Panc1 (cell line): ENCODE measurements around the gene FAM228A. TPM values are rescaled to one million over a fixed set of nuclear protein-coding genes. Genes with fewer than 3 reads are reported as not detected.

Source experiments
- ATAC-seq: fragments of 200-7000 bp; cut with Tn5 transposase; 2 replicates; pipeline ENCODE4 v1.9.1; 2020; ENCODE audit warnings: mild to moderate bottlenecking, moderate library complexity
- BruUV-seq: library from RNA; stranded (reverse); fragments of 400-500 nt; replicated peaks from 2 replicates; lab custom pipeline; 2021; lab: Mats Ljungman, UMichigan
- CTCF ChIA-PET: fragments of 300-600 bp; sonication (Branson Sonifier 250); formaldehyde crosslinking; loops from one replicate; lab custom pipeline; 2022; ENCODE audit warnings: antibody characterized with exemption; lab: Charles Lee
- POLR2A ChIA-PET: fragments of 300-600 bp; sonication (Branson Sonifier 250); formaldehyde crosslinking; loops from one replicate; lab custom pipeline; 2022; ENCODE audit warnings: antibody characterized with exemption; lab: Charles Lee
- DNase-seq: peaks from one replicate; pipeline ENCODE4 v3.0.0-alpha.2; 2010; ENCODE audit warnings: low read depth, low spot score
- H3K27ac ChIP-seq: 2 replicates; pipeline ENCODE4 v1.5.1; 2011; ENCODE audit warnings: mild to moderate bottlenecking, low read length, inconsistent platforms
- H3K27me3 ChIP-seq: fragments of 200-500 bp; sonication (Bioruptor generic); 2 replicates; pipeline ENCODE4 v1.6.0; 2014; ENCODE audit warnings: low read length, inconsistent platforms; ENCODE audit not compliant: control insufficient read depth, insufficient read depth
- H3K36me3 ChIP-seq: fragments of 200-500 bp; sonication (Bioruptor generic); 2 replicates; pipeline ENCODE4 v1.5.1; 2014; ENCODE audit warnings: inconsistent platforms, mild to moderate bottlenecking, low read length, moderate library complexity; ENCODE audit not compliant: control insufficient read depth, insufficient read depth
- H3K4me1 ChIP-seq: 2 replicates; pipeline ENCODE4 v1.5.1; 2011; ENCODE audit warnings: inconsistent platforms, mild to moderate bottlenecking, low read length, moderate library complexity; ENCODE audit not compliant: control insufficient read depth, insufficient read depth
- H3K4me3 ChIP-seq, 2 experiments: 2 replicates each; pipeline ENCODE4 v1.5.1; 2011 to 2012; ENCODE audit warnings: low read depth in 2 of 2, low read length in 2 of 2, mild to moderate bottlenecking in 2 of 2, inconsistent platforms in 1 of 2, moderate library complexity in 1 of 2
- H3K9me3 ChIP-seq: fragments of 200-500 bp; sonication (Bioruptor generic); 2 replicates; pipeline ENCODE4 v1.5.1; 2014; ENCODE audit warnings: low read depth, mild to moderate bottlenecking, inconsistent platforms, low read length, moderate library complexity; ENCODE audit not compliant: control insufficient read depth, insufficient read depth
- CTCF ChIP-seq: fragments of 450-650 bp; IDR thresholded peaks from 2 replicates; pipeline ENCODE4 v1.5.1; 2017; ENCODE audit warnings: mild to moderate bottlenecking
- POLR2AphosphoS5 ChIP-seq: IDR thresholded peaks from 2 replicates; pipeline ENCODE4 v1.6.1; 2012; ENCODE audit warnings: mild to moderate bottlenecking, low read depth, low read length, moderate library complexity
- REST ChIP-seq, 2 experiments: IDR thresholded peaks; 2 replicates each; pipeline ENCODE4 v1.6.1; 2011 to 2012; ENCODE audit warnings: low read depth in 2 of 2, control low read depth in 1 of 2, low read length in 1 of 2, mild to moderate bottlenecking in 1 of 2, moderate library complexity in 1 of 2; ENCODE audit not compliant: insufficient read depth in 1 of 2
- SIN3A ChIP-seq: IDR thresholded peaks from 2 replicates; pipeline ENCODE4 v1.6.1; 2012; ENCODE audit warnings: low read depth, mild to moderate bottlenecking, low read length, moderate library complexity, borderline replicate concordance; ENCODE audit not compliant: insufficient read depth
- TCF7L2 ChIP-seq: IDR thresholded peaks from 2 replicates; pipeline ENCODE4 v1.6.1; 2011; ENCODE audit warnings: mild to moderate bottlenecking, low read depth, low read length, inconsistent platforms
- in situ Hi-C: cut with HindIII; loops from 2 replicates; pipeline ENCODE4 v1.10.0; 2016; ENCODE audit warnings: low sequenced_read_pairs, low pct_unique_long_range_greater_than_20kb
- intact Hi-C: fragments of 100-400 bp; cut with micrococcal nuclease; formaldehyde crosslinking; loops from one replicate; pipeline ENCODE4 v1.10.0; 2022; ENCODE audit not compliant: unreplicated experiment
- total RNA-seq: library from RNA; stranded (reverse); gene quantifications from one replicate; pipeline ENCODE4 v1.2.1, GENCODE V29; 2021; ENCODE audit not compliant: unreplicated experiment

The FAM228A gene
- total RNA-seq, 1 experiment from 2014 or later: not detected

GRCh38 chr2:24211408-24211807 lies 36.6 kb downstream of the FAM228A start:
- Histone ChIP-seq H3K27me3 (no peaks in the 10 kb centered on the region), H3K36me3 (peaks cover 2% of the 10 kb centered on the region; the same call in 1 of the 2 replicates), H3K9me3 (no peaks in the 10 kb centered on the region), H3K27ac (no peak overlapping the region), H3K4me3 (no peak overlapping the region), H3K4me1 (no peaks in the 10 kb centered on the region)
- ChIA-PET CTCF (no interaction called here), POLR2A (no interaction called here)
- no peak for DNase-seq
- TF ChIP-seq SIN3A (no peak), POLR2AphosphoS5 (no peak), TCF7L2 (no peak), REST (IDR thresholded peaks at IDR 0.05; ENCODE audit: insufficient read depth in 1 of 2, low read depth in 2 of 2, low read length in 1 of 2) (no peak), CTCF (no peak)
- in situ Hi-C loops: no loop called here
- no TSS peak for BruUV-seq
- intact Hi-C loops: no loop called here
- ATAC-seq: no peak

GRCh38 chr2:24214880-24215279 lies 40.0 kb downstream of the FAM228A start:
- H3K27me3 ChIP-seq: no peaks in the 10 kb centered on the region
- no peak for ATAC-seq
- in situ Hi-C loops: no loop called here
- POLR2A ChIA-PET: interaction anchor here (0.5 kb wide), 1 partner anchor 755 kb away, joined by 5 read pairs; no protein-coding TSS in a partner anchor
- no peak for DNase-seq
- CTCF ChIA-PET: no interaction called here
- TF ChIP-seq CTCF: no peak
- no peak for TF ChIP-seq REST (IDR thresholded peaks at IDR 0.05; ENCODE audit: insufficient read depth in 1 of 2, low read depth in 2 of 2, low read length in 1 of 2)
- H3K4me1 ChIP-seq: no peaks in the 10 kb centered on the region
- H3K9me3 ChIP-seq: no peaks in the 10 kb centered on the region
- BruUV-seq: no TSS peak
- H3K27ac ChIP-seq: no peak overlapping the region
- intact Hi-C loops: no loop called here
- no peak overlapping the region for H3K4me3 ChIP-seq
- peaks cover 2% of the 10 kb centered on the region; the same call in 1 of the 2 replicates for H3K36me3 ChIP-seq
